Upper lobe of left lung (tissue), 6 donors: Measurements from ENCODE around the gene NBR1. TPM values are rescaled to one million over a fixed set of nuclear protein-coding genes. Genes with fewer than 3 reads are reported as not detected.
"Not testable (repeated sequence)": the region's sequence is repeated elsewhere in the genome, so short reads cannot be mapped to it uniquely, and the experiment has no call there.

Experiments
- ATAC-seq, 2 donors: fragments of 200-7000 bp; cut with Tn5 transposase; one replicate each; pipeline ENCODE4 v1.9.1; 2022; ENCODE audit warnings: mild to moderate bottlenecking in 2 of 2, moderate library complexity in 2 of 2; ENCODE audit not compliant: low FRiP score in 2 of 2
- DNase-seq, 2 donors: peaks; one replicate each; pipeline ENCODE4 v3.0.0-alpha.2; 2019 to 2020
- H3K27ac ChIP-seq, 4 donors: fragments of 200-600 bp; sonication (generic); one replicate each; pipeline ENCODE4 v1.5.1; 2016 to 2019
- H3K27me3 ChIP-seq, 4 donors: fragments of 200-600 bp; sonication (generic); one replicate each; pipeline ENCODE4 v1.5.1; 2017 to 2019
- H3K36me3 ChIP-seq, 4 donors: fragments of 200-600 bp; sonication (generic); one replicate each; pipeline ENCODE4 v1.5.1; 2016 to 2019
- H3K4me1 ChIP-seq, 4 donors: fragments of 200-600 bp; sonication (generic); one replicate each; pipeline ENCODE4 v1.5.1; 2018 to 2019
- H3K4me3 ChIP-seq, 4 donors: fragments of 200-600 bp; sonication (generic); one replicate each; pipeline ENCODE4 v1.5.1; 2017 to 2019; ENCODE audit warnings: mild to moderate bottlenecking in 2 of 4, moderate library complexity in 1 of 4
- H3K9me3 ChIP-seq, 4 donors: fragments of 200-600 bp; sonication (generic); one replicate each; pipeline ENCODE4 v1.5.1; 2018 to 2019
- EP300 ChIP-seq, 4 donors: sonication (generic); formaldehyde crosslinking; IDR thresholded peaks; one replicate each; pipeline ENCODE4 v1.5.1; 2017; ENCODE audit warnings: antibody characterized with exemption in 4 of 4, control low read depth in 2 of 4
- POLR2A ChIP-seq, 4 donors: fragments of 450-650 bp; IDR thresholded peaks; one replicate each; pipeline ENCODE4 v1.5.1; 2016 to 2017; ENCODE audit warnings: antibody characterized with exemption in 4 of 4, mild to moderate bottlenecking in 2 of 4
- POLR2AphosphoS5 ChIP-seq, 2 donors: sonication (generic); formaldehyde crosslinking; IDR thresholded peaks; one replicate each; pipeline ENCODE4 v1.5.1; 2017; ENCODE audit warnings: antibody characterized with exemption in 2 of 2
- WGBS, 2 donors: methylation state at CpG; one replicate each; pipeline ENCODE4 v1.1.5; 2017 to 2018; 5-methylcytosine and 5-hydroxymethylcytosine counted together
- total RNA-seq, 6 donors: library from RNA; depleted of rRNA in 4 of 6; stranded (reverse); fragments of >200 nt in 4 of 6; gene quantifications; one replicate each; pipeline versions ENCODE4 v1.1.0 to v1.2.1, GENCODE V29; 2016 to 2021
- TF ChIP-seq, protein P1 (sequence below), 6 experiments: fragments of 450-650 bp in 4 of 6; fragments of 200-600 bp in 2 of 6; sonication (generic) in 2 of 6; IDR thresholded peaks; one replicate each; pipeline ENCODE4 v1.5.1; 2016 to 2019; ENCODE audit warnings: antibody characterized with exemption in 6 of 6
- donor health status: DM: no; HTN: no; CAD: no; lungs with moderate emphysema.
- donor health status: DM: no; HTN: yes; CAD: no; lungs with severe emphysema.

The NBR1 gene
- total RNA-seq, 6 donors from 2014 or later: 52.4 to 95.5 (median 76.5) TPM

DNA sequence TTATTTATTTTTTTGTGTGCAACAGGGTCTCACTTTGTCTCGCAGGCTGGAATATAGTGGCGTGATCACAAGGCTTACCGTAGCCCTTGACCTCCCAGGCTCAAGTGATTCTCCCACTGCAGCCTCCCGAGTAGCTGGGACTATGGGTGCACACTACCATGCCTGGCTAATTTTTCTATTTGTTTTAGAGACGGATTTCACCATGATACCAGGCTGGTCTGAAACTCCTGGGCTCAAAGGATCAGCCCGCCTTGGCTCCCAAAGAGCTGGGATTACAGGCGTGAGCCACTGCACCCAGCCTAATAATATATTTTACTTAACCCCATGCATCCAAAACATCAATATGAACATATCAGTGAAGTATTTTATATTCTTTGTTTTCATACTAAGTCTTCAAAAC, 55.4 kb downstream of the NBR1 start:
- H3K36me3 ChIP-seq: peaks cover 0 to 17% (median 1%) of the 10 kb centered on the region in 4 donors
- H3K4me1 ChIP-seq: no peaks in the 10 kb centered on the region
- no peaks in the 10 kb centered on the region for H3K27me3 ChIP-seq
- no peak overlapping the region for H3K27ac ChIP-seq
- no peak overlapping the region for H3K4me3 ChIP-seq
- no peak for ATAC-seq
- WGBS, 2 donors: 93 to 97% methylated on average over 7 of the region's 7 CpGs
- no peaks in the 10 kb centered on the region for H3K9me3 ChIP-seq
- TF ChIP-seq POLR2A (IDR thresholded peaks at IDR 0.05) (no peak), POLR2AphosphoS5 (IDR thresholded peaks at IDR 0.05) (no peak), EP300 (IDR thresholded peaks at IDR 0.05) (no peak)
- TF ChIP-seq, protein P1, sequence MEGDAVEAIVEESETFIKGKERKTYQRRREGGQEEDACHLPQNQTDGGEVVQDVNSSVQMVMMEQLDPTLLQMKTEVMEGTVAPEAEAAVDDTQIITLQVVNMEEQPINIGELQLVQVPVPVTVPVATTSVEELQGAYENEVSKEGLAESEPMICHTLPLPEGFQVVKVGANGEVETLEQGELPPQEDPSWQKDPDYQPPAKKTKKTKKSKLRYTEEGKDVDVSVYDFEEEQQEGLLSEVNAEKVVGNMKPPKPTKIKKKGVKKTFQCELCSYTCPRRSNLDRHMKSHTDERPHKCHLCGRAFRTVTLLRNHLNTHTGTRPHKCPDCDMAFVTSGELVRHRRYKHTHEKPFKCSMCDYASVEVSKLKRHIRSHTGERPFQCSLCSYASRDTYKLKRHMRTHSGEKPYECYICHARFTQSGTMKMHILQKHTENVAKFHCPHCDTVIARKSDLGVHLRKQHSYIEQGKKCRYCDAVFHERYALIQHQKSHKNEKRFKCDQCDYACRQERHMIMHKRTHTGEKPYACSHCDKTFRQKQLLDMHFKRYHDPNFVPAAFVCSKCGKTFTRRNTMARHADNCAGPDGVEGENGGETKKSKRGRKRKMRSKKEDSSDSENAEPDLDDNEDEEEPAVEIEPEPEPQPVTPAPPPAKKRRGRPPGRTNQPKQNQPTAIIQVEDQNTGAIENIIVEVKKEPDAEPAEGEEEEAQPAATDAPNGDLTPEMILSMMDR (IDR thresholded peaks at IDR 0.05): no peak
- DNase-seq: no peak

DNA sequence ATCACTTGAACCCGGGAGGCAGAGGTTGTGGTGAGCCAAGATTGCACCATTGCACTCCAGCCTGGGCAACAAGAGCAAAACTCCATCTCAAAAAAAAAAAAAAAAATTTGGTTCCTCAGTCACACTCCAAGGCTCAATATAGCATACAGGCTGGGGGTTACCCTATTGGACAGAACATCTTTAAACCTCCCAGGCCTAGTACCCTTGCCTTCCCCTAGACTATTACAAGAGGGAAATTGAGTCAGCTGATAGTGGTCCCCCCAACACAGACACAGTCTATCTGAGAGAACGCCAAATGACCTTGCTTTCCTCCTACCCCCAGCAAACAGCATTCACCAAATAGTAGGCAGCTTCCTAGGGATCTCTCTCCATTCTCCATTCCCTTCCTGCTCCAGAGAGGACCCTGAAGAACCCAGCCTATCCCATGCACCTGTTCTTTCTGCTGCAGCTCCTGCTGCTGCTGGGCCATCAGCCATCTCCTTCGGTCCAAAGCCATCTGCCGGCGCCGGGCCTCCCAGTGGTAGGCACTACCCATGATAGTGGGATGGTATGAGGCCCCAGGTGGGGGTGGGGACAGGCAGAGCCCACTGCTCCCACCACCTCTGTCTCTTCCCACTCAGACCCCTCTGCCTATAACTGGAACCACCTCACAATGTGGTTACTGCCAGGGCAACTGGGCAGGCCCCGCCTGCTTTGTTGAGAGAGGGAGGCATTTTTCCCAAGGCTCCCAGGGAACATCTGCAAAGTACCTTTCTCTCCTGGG, 57.2 kb downstream of the NBR1 start, which contains the start of gene CCDC200:
TSS of gene CCDC200 (minus strand) at position 604 of the 763 bp plus-strand sequence. CDS start at position 535, 69 bp downstream.
- H3K4me3 ChIP-seq, DNase-seq, H3K9me3 ChIP-seq, H3K4me1 ChIP-seq, H3K27ac ChIP-seq, H3K27me3 ChIP-seq: not testable (repeated sequence)
- H3K36me3 ChIP-seq: peaks cover 0 to 17% (median 1%) of the 10 kb centered on the region in 4 donors
- no CpG with 5 or more reads among the region's 7 CpGs for WGBS, 2 donors
- peak in 1 of 2 donors; percentile 55 for ATAC-seq

DNA sequence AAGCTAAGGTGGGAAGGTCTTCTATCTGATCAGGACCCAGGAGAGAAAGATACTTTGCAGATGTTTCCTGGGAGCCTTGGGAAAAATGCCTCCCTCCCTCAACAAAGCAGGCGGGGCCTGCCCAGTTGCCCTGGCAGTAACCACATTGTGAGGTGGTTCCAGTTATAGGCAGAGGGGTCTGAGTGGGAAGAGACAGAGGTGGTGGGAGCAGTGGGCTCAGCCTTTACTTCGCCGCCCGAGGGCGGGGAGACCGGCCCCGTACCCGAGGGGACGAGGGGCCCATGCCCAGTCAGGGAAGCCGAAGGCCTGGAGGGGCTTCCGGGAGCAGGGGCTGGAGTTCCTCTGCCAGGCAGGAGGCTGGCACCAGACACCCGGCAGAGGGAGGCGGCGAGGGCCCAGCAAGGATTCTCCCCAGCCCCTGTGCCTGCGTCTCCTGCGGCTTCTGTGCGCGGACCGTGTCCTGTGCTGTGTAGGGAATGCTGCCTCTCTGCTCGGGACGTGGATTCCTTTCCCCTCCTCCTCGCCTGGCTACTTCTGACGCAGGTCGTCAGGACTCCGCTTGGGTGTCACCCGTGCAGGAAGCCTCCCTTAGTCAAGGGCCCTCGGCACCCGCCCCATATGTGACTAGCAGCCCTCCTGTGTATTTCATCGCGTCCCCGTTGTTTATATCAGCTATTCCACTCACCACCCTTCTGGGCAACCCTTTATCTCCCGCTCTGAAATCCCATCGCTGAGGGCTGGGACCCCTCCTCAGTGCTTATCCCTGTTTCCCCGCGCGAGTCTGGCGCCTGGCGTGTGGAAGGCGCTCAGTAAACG, 60.4 kb downstream of the NBR1 start:
- not testable (repeated sequence) for H3K27me3 ChIP-seq, H3K9me3 ChIP-seq, ATAC-seq, H3K36me3 ChIP-seq, H3K4me1 ChIP-seq
- 86 to 90% methylated on average over 13 to 24 of the region's 40 CpGs for WGBS, 2 donors
- DNase-seq: peak in 1 of 2 donors; percentile 75
- peak overlapping the region in 2 of 4 donors; percentile 5 to 32 for H3K4me3 ChIP-seq
- peak overlapping the region; percentile 31 to 70 (median 42) for H3K27ac ChIP-seq
- peak in 1 of 4 donors; percentile 39 for TF ChIP-seq POLR2A (IDR thresholded peaks at IDR 0.05)

DNA sequence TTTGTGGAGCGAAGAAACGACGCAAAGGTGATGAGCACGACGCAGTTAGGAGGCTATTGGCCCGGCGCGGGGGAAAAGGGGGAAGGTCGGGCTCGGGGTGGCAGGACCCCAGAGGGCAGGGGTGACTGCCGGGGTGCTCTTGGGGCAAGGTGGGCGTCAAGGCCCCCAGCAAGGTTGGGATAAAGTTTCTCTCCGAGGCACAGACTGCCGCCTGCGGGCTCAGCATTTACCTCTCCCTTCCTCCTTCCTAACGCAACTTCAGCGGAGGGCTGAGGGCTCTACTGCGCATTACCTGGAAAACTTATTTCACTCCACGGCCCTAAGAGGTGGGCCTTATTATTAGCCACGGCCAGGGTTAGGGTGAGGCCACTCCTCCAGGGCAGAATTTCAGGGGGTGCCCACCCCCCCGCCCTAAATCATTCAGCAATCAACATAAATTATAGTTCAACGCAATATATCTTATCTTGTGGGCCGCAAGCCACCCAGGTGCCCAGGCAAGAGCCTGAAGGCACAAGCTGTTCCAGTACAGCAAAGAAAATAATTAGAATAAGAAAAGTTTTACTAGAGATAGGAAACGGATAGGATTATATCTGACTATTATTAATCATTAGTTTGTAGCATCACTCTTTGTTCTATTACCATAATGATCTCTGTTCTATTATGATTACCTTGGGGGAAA, 61.1 kb downstream of the NBR1 start:
- not testable (repeated sequence) for H3K27me3 ChIP-seq, H3K36me3 ChIP-seq, H3K4me1 ChIP-seq, ATAC-seq, H3K9me3 ChIP-seq
- peak overlapping the region; percentile 31 to 70 (median 42) for H3K27ac ChIP-seq
- peak in 1 of 2 donors; percentile 57 for DNase-seq
- 58 to 75% methylated on average over 20 of the region's 24 CpGs for WGBS, 2 donors
- peak overlapping the region in 1 of 4 donors; percentile 5 for H3K4me3 ChIP-seq

DNA sequence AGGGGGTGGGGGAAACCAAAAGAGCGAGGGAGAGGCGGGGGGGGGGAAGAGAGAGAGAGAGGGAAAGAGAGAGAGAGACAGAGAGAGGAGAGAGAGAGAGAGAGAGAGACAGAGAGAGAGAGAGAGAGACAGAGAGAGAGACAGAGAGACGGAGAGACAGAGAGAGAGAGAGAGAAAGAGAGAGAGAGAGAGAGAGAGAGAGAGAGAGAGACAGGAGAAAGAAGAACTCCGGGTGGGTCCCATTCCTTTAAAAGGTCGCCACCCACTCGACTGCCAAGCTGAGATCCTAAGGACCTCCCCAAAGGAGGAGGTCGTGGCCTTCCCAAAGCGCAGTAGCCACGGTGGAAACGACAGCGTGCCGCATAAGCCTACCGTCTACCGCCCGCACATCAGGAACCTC, 62.2 kb downstream of the NBR1 start:
- not testable (repeated sequence) for H3K36me3 ChIP-seq, H3K27me3 ChIP-seq, H3K9me3 ChIP-seq, DNase-seq, ATAC-seq, H3K27ac ChIP-seq, H3K4me3 ChIP-seq, H3K4me1 ChIP-seq
- WGBS, 2 donors: no CpG with 5 or more reads among the region's 15 CpGs

DNA sequence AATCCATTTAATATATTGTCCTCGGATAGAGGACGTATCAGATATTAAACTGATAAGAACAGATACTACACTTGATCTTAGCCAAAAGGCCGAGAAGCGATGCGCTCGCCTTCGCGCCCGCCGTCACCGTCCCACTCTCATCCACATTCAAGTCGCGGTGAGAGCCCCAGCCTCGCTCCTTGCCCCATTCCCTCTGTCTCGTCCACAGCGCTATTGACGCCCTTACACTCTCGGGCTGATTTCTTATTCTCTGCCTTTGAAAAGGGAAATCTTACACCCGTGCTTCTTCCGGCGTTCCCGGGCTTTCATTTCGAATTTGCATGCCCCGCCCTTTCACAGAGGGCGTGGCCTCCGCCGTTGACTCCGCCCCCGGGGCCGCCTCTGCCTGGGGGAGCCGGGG, 62.9 kb downstream of the NBR1 start, which contains the start of gene RNU2-1:
TSS of gene RNU2-1 (minus strand) at position 101 of the 400 bp plus-strand sequence.
- not testable (repeated sequence) for ATAC-seq, H3K36me3 ChIP-seq, H3K27me3 ChIP-seq, H3K4me3 ChIP-seq, H3K4me1 ChIP-seq, DNase-seq, H3K27ac ChIP-seq, H3K9me3 ChIP-seq
- WGBS, 2 donors: no CpG with 5 or more reads among the region's 31 CpGs

DNA sequence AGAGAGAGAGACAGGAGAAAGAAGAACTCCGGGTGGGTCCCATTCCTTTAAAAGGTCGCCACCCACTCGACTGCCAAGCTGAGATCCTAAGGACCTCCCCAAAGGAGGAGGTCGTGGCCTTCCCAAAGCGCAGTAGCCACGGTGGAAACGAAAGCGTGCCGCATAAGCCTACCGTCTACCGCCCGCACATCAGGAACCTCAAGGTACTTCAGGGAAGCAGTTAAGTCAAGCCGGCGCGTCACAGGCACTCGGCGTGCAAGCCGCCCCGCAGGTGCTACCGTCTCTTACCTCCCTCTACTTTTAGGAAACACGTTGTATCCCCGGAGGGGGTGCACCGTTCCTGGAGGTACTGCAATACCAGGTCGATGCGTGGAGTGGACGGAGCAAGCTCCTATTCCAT, 68.6 kb downstream of the NBR1 start:
- H3K27ac ChIP-seq, H3K27me3 ChIP-seq, DNase-seq, H3K36me3 ChIP-seq, H3K4me3 ChIP-seq, ATAC-seq, H3K9me3 ChIP-seq, H3K4me1 ChIP-seq: not testable (repeated sequence)
- no CpG with 5 or more reads among the region's 26 CpGs for WGBS, 2 donors

DNA sequence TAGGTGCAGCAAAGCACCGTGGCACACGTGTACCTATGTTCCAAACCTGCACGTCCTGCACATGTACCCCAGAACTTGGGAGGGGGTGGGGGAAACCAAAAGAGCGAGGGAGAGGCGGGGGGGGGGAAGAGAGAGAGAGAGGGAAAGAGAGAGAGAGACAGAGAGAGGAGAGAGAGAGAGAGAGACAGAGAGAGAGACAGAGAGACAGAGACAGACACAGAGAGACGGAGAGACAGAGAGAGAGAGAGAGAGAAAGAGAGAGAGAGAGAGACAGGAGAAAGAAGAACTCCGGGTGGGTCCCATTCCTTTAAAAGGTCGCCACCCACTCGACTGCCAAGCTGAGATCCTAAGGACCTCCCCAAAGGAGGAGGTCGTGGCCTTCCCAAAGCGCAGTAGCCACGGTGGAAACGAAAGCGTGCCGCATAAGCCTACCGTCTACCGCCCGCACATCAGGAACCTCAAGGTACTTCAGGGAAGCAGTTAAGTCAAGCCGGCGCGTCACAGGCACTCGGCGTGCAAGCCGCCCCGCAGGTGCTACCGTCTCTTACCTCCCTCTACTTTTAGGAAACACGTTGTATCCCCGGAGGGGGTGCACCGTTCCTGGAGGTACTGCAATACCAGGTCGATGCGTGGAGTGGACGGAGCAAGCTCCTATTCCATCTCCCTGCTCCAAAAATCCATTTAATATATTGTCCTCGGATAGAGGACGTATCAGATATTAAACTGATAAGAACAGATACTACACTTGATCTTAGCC, 69.8 kb downstream of the NBR1 start:
- not testable (repeated sequence) for DNase-seq, H3K27me3 ChIP-seq, H3K27ac ChIP-seq, H3K4me1 ChIP-seq, H3K36me3 ChIP-seq, ATAC-seq, H3K4me3 ChIP-seq, H3K9me3 ChIP-seq
- no CpG with 5 or more reads among the region's 34 CpGs for WGBS, 2 donors

DNA sequence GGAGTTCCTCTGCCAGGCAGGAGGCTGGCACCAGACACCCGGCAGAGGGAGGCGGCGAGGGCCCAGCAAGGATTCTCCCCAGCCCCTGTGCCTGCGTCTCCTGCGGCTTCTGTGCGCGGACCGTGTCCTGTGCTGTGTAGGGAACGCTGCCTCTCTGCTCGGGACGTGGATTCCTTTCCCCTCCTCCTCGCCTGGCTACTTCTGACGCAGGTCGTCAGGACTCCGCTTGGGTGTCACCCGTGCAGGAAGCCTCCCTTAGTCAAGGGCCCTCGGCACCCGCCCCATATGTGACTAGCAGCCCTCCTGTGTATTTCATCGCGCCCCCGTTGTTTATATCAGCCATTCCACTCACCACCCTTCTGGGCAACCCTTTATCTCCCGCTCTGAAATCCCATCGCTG, 75.4 kb downstream of the NBR1 start:
- H3K4me1 ChIP-seq, H3K9me3 ChIP-seq, ATAC-seq, H3K36me3 ChIP-seq, DNase-seq, H3K27me3 ChIP-seq: not testable (repeated sequence)
- peak overlapping the region in 2 of 4 donors; percentile 12 to 25 for H3K4me3 ChIP-seq
- 16 to 18% methylated on average over 18 of the region's 23 CpGs for WGBS, 2 donors
- H3K27ac ChIP-seq: peak overlapping the region in 3 of 4 donors; percentile 44 to 78 (median 76)
